HG02981 (cell line): ENCODE measurements around the gene MMP24OS.
"Not testable (repeated sequence)": the region's sequence is repeated elsewhere in the genome, so short reads cannot be mapped to it uniquely, and the experiment has no call there.

Source experiments
- ATAC-seq: cut with Tn5 transposase; IDR thresholded peaks from one replicate; pipeline ENCODE4 v1.9.1; 2021; ENCODE audit warnings: mild to moderate bottlenecking, moderate library complexity; ENCODE audit not compliant: unreplicated experiment

MMP24OS gene

DNA sequence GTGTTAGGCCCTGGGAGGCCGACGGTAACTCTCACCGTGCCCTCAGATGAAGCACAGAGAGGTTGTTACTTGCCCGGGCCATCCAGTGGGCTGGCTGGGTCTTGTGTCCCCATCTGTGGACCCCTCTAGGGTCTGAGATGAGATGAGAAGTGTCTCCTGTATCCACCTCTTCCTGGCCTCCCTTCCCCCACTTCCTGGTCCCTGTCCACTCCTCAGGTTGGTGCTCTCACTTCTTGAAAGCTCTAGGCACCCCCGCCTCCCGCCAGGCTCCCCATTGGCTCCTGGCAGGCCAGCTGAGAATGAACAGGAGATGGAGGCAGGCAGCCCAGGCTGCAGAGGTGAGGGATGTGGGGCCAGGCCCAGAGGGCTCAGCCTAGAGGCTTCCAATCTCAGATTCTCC, 1.5 kb downstream of the MMP24OS start:
- no peak for ATAC-seq

DNA sequence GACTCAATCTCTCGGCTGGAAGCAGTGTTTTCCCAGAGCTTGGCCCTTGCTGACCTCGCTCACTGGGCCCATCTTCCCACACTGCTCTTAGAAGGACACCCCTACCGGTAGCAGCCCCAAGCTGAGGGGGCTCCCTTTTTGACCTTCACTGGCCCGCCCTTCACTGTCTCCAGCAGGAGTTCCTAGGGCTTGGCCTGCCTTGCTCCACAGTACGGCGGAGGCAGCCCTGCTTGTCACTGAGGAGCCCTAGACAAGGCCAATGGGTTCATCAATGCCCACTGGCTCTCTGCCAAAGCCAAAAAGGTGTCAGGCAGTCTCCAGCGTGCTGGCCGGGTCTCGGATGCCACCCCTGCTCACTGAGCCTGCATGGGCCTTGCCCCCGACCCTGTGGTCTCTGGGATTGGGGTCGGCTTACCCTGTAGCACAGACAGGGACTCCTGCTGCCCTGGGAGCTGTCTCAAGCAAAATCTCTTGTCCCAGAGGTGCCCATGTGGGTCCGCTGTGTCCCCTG, 2.1 kb downstream of the MMP24OS start:
- ATAC-seq: no peak

DNA sequence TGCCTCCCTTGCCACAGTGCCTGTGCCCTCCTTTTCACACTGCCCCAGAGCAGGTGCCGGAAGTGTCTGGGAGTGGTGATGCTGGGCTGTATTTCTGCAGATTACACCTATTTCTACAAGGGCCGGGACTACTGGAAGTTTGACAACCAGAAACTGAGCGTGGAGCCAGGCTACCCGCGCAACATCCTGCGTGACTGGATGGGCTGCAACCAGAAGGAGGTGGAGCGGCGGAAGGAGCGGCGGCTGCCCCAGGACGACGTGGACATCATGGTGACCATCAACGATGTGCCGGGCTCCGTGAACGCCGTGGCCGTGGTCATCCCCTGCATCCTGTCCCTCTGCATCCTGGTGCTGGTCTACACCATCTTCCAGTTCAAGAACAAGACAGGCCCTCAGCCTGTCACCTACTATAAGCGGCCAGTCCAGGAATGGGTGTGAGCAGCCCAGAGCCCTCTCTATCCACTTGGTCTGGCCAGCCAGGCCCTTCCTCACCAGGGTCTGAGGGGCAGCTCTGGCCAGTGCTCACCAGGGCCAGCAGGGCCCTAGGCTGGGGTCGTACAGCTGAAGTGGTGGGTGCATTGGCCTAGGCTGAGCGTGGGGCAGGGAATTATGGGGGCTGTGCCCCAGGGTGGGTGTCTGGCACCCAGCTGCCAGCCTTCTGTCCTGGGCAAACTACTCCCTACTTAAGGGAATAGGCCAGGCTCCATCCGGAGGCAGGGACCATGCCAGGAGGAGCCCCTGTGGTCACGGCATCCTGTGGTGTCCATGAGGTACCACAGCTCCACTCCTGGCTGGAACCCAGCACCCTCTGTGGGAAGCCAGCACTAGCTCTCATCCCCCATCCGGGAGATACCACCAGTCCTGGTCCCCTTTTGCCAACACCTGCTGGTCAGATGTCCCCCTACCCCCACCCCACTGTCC, 3.5 kb downstream of the MMP24OS start:
- no peak for ATAC-seq

DNA sequence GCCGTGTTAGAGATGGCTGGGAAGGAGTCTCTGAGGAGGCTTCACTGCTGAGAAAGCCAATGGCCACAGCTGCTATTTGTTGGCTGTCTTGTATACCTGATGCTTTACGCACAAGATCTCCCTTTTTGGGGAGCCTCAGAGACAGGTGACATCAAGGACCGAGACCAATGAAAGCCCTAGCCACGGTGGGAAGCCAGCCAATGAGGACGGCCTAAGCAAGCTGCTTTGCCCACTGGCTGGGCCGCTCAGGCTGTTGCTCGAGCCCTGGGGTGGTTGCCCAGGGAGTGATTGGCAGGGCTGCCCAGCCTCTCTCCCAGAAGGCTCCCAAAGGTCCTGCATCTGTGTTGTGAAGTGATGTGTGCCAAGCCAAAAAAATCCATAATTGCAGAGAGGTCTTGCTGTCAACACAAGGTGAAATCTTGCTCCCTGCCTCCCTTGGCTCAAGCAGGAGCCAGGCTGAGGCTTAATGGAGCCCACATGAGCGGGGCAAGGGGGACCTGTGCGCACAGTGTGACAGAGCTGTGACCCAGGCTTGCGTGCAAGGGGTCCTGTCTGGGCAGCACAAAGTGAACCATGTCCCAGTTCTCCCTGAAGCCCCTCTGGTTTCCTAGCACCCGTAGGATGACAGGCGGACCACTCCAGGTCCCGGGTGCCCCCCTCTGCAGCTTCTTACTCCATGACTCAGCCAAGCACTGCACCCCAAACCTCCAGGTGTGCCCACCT, 4.3 kb downstream of the MMP24OS start:
- ATAC-seq: no peak

DNA sequence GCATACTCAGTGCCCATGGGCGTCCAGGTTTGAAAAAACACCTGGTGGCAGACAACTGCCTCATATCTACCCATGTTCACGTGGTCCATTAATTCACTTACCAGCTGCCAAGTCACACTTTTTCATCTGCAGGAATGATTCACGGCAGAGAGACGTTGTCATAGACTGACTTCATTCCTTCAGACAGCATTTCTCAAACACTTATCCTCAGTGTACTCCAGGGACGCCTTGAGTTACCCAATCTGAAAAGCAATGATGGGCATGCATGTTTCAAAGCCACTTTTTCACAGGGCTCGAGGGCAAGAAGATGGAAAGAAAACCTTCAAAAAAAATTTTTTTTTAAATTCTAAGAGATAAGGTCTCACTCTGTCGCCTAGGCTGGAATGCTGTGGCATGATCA, 6.0 kb downstream of the MMP24OS start:
- ATAC-seq: no peak

DNA sequence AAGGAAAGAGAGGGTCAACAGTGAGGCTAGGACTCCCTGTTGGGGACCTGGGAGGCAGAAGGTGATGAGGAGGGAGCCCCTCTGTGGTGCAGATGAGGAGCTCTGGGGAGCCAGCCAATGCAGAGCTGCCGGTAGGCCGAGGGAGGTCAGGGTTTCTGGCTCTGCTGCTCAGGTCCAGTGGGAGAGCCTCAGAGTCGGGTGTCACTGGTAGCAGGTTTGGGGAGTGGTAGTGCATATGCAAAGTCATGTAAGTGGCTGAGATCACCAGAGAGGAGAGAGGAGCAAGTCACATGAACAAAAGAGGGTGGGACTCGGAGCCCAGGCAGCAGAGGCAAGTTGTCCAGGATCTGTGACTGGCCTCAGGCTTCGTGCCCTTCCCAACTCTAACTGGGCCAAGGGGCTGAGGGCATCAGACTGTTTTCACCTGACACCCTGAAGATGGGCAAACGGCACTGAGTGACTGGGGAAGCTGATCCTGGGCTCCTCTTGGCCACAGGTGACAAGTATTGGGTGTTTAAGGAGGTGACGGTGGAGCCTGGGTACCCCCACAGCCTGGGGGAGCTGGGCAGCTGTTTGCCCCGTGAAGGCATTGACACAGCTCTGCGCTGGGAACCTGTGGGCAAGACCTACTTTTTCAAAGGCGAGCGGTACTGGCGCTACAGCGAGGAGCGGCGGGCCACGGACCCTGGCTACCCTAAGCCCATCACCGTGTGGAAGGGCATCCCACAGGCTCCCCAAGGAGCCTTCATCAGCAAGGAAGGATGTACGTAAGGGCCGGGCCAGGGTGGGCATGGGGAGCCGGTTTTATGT, 6.6 kb downstream of the MMP24OS start:
- ATAC-seq: no peak

DNA sequence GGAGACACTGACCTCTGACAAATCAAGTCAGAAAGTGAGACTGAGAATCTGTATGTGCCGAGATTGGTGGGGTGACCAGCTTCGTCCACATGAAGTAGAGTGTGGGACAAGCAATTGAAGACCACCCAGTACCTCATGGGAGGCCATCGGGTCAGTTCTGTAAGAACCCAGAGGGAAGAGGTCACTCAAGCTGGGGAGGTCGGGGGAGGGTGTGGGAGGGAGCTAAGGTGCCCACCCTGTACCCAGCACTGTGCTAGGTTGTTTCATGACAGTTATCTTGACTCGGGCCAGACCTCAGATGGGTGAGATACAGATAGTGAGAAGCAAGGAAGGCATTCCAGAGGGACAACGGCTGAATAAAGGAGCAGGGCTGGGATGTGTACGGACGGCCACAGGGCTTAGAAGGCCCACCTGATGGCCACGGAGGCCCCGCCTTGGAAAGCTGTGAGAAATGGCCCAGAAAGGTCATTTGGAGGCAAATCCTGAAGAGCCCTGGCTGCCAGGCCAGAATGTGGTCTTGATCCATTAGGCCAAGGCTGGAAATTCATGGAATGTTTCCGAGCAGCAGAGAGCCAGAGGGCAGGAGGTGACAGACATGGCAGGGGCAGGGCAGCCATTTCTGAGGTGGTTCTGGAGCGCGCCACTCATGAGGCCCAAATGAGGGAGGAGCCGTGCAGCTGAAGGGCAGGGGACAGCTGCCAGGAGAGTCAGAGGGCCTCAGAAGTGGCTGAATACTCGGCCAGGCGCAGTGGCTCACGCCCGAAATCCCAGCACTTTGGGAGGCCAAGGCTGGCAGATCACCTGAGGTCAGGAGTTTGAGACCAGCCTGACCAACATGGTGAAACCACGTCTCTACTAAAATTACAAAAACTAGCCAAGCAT, 7.7 kb downstream of the MMP24OS start:
- no peak for ATAC-seq

DNA sequence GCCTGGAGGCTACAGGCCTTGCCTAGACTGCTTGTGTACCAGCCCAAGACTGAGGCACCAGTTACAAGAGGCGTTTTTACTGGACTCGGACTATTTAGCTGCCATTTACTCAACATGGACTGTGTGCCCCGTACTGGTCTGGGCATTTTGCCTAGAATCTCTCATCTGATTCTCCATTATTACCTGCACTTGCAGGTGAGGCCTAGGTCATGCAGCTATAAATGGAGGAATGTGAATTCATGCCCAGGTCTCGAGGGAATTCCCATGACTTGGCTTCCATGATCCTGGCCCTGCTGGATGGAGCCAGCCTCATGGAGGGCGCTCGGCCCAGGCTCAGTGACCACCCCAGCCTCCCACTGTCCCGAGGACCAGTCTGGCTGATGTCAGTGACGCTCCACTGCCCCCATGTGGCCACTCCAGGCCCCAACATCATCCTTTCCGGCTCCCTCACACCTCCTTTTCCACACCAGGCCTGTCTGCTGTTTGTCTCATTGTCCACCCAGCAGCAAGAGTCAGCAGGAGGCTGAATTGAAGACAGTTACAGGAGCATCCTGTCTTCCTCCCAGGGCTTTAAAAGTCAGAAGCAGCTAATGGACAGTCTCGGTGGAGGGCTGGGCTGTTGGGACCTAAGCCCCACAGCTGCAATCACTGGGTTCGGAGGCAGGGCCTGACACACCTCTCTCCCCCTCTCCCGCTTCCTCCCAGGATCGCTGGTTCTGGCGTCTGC, 8.7 kb downstream of the MMP24OS start:
- no peak for ATAC-seq

DNA sequence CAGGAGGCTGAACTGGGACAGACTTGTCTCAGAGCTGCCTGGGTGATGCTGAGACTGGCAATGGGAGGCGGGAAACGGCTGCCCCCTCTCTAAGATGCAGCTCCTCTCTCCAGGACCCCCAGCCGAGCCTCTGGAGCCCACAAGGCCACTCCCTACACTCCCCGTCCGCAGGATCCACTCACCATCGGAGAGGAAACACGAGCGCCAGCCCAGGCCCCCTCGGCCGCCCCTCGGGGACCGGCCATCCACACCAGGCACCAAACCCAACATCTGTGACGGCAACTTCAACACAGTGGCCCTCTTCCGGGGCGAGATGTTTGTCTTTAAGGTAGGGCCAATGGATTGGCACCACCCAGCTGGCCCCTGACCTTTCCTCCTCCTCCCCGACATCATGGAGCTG, 10.8 kb downstream of the MMP24OS start:
- no peak for ATAC-seq

DNA sequence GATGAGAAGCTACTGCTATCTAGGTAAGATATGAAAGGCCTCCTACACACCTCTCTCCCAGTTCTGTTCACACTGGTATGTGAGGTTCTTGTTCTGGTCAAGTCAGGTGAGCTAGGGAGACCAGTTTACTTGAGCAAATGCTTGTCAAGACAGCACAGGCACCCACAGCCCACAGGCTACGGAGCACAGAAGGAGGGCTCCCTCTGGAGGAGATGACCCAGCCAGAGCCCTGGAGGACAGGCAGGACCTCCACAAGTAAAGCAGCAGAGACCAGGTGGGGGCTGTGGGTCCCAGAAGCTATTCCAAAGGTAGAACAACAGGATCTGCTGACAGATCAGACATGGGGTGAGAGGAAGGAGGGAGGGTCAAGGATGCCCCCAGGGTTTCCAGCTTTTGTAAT, 13.2 kb downstream of the MMP24OS start:
- ATAC-seq: no peak

DNA sequence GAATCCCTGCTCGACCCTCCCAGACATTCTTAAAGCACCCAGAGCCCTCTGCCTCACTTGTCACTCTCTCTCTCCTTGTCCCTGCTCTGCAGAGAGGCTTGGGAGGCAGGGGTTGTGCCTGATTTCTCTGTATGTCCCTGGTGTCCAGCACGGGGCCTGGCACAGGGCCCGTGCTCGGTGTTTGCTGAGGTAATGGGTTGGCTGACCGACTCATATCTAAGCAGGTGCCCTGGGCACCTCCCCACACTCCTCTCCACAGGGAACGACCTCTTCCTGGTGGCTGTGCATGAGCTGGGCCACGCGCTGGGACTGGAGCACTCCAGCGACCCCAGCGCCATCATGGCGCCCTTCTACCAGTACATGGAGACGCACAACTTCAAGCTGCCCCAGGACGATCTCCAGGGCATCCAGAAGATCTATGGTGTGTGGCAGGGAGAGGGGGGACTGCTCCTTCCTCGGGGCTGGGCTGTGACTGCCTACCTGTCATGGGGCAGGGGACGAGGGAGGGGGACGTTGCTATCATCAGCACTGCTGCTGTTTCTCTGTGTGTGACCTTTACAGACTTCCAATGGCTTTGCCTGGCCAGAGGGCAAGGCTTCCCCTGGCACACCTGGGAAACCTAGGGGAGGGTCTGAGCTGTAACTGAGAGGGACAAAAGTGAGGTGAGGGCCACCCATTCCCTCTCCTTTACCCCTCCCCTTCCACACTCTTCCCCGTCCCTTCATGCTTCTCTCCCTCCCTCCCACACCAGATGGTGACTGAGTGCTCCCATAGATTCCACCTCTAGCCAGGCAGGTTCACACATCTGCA, 14.2 kb downstream of the MMP24OS start:
- no peak for ATAC-seq

DNA sequence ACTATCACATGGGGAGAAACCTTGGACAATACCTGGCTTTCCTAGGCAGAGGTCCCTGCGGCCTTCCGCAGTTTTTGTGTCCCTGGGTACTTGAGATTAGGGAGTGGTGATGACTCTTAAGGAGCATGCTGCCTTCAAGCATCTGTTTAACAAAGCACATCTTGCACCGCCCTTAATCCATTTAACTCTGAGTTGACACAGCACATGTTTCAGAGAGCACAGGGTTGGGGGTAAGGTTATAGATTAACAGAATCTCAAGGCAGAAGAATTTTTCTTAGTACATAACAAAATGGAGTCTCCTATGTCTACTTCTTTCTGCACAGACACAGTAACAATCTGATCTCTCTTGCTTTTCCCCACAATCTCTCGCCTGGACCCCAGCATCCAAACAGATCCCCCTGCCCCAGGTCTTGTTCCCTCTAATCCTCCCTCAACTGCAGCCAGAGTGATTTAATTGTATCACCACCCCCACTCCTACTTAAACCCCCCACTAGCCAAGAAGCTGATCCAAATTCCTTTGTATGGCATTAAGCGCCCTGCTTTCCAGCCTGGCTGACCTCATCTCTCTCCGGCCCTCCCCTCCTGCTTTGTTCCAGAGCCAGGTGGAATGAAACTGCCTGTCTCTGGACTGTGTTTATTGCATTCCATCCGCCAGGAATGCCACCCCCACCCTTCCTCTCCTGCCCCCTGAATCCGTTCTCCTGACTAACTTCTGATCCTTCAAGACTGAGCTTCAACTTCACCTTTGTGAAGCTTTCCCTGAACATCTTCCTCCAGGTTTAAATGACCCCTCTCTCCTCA, 15.0 kb downstream of the MMP24OS start:
- not testable (repeated sequence) for ATAC-seq

DNA sequence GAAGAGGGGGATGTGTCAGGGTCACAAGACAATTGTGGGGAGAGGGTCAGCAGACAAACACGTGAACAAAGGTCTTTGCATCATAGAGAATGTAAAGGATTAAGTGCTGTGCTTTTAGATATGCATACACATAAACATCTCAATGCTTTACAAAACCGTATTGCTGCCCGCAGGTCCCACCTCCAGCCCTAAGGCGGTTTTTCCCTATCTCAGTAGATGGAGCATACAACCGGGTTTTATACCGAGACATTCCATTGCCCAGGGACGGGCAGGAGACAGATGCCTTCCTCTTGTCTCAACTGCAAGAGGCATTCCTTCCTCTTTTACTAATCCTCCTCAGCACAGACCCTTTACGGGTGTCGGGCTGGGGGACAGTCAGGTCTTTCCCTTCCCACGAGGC, 15.6 kb downstream of the MMP24OS start:
- ATAC-seq: not testable (repeated sequence)

DNA sequence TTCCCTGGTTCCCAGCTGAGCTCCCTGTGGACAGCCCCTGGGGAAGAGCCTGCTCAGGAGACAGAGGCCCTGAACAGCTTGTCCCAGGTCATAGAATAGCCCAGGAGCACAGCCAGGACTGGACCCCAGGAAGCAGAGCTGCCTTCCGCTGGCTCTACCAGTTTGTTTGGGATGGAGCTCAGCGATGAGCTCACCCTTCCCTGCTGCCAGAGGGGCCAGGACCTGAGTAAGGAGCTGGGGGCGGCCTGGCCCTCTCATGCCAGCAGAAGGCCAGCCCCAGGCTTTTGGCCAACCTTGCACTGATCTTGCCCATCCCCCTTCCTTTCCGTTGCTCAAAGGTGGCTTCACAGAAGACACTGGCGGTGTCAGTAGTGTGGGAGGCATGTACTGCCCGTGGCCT, 17.5 kb downstream of the MMP24OS start:
- no peak for ATAC-seq

DNA sequence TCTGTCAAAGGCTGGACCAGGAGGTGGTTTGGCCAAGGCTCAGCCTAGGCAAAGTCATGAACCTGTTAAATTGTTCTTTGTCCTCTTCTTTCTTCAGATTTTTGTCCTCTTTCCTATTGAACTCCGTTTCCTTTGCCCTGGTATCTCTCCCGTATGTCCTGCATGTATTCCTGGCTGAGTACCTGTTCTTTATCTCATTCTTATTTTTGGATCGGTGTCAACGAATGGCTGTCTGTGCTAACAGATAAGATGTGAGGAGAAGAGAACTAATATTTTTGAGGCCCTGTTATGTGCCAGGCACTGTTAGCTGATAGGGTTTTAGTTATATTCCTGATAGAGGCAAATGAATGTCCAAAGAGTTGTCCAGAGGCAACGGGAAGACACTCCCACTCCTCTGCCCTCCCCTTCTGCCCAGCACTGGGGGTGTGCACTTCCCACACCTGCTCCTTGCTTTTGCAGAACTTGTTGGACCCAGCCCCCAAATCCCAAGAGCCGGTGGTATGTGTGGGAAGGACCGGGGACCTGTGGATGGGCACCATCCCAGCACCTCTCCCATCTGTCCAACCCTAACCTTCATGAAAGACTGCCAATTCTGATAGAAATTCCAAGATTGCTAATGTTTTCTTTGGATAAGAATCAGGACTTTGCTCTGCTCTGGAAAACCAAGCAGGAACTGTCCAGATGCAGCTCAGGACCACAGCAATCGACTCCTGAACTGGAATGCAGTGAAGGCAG, 20.6 kb downstream of the MMP24OS start:
- no peak for ATAC-seq

DNA sequence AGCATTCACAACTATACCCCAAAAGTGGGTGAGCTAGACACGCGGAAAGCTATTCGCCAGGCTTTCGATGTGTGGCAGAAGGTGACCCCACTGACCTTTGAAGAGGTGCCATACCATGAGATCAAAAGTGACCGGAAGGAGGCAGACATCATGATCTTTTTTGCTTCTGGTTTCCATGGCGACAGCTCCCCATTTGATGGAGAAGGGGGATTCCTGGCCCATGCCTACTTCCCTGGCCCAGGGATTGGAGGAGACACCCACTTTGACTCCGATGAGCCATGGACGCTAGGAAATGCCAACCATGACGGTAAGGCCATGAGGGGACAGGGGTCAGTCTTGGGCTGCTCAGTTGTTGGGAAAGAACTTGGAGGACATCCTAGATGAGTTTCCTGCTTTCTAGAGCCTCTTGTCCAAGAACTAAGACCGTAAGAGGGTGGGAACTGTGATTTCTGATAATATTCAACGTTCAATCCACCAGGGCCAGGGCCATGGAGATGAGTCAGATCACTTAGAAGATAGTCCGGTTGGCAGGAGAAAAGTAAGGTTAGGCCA, 23.4 kb downstream of the MMP24OS start:
- no peak for ATAC-seq

DNA sequence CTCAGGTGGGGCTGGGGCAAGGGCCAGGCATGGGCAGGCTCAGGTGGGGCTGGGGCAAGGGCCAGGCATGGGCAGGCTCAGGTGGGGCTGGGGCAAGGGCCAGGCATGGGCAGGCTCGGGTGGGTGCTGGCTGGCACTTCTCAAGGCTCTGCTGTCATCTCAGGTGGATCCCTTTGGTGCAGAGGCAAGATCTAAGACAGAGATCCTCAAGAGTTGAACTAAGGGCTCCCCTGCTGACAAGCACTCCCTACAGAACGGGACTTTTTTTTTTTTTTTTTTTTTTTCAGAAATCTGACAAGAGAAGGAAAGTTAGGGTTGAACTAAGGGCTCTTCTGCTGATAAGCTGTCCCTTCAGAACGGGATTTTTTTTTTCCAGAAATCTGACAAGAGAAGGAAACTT, 24.9 kb downstream of the MMP24OS start:
- ATAC-seq: no peak
